Stimulated activated naive B cell treated with anti-CD40 and anti-IgM and Interleukin-4, amounts not matched to agents 10 μg/mL and 1 μg/mL and 100 μg/mL, for 72 hours (primary cell): ENCODE data around the gene NTMT1.
"Not testable (repeated sequence)": the region's sequence is repeated elsewhere in the genome, so short reads cannot be mapped to it uniquely, and the experiment has no call there.

ENCODE experiments used
- ATAC-seq, 2 donors: fragments of 150-1000 bp; cut with Tn5 transposase; replicated peaks; 2 replicates each; pipeline ENCODE4 v1.10.0; 2021; ENCODE audit warnings: moderate library complexity in 1 of 2
- DNase-seq: peaks from one replicate; pipeline ENCODE4 v3.0.0; 2021
- H3K27ac Mint-ChIP-seq: one replicate; pipeline ENCODE4 v1.8.0; 2022; ENCODE audit warnings: mild to moderate bottlenecking, mixed read lengths
- H3K27me3 Mint-ChIP-seq, 2 donors: one replicate each; pipeline ENCODE4 v1.8.0; 2022; ENCODE audit warnings: mixed read lengths in 2 of 2
- H3K36me3 Mint-ChIP-seq, 2 donors: one replicate each; pipeline ENCODE4 v1.8.0; 2022; ENCODE audit warnings: mixed read lengths in 2 of 2, mild to moderate bottlenecking in 1 of 2
- H3K4me1 Mint-ChIP-seq, 2 donors: one replicate each; pipeline ENCODE4 v1.8.0; 2022; ENCODE audit warnings: mixed read lengths in 2 of 2, mild to moderate bottlenecking in 1 of 2
- H3K4me3 Mint-ChIP-seq, 2 donors: one replicate each; pipeline ENCODE4 v1.8.0; 2022; ENCODE audit warnings: mild to moderate bottlenecking in 2 of 2, mixed read lengths in 2 of 2, moderate library complexity in 1 of 2
- H3K9me3 Mint-ChIP-seq, 2 donors: one replicate each; pipeline ENCODE4 v1.8.0; 2022; ENCODE audit warnings: mixed read lengths in 2 of 2, mild to moderate bottlenecking in 1 of 2

Gene NTMT1

DNA sequence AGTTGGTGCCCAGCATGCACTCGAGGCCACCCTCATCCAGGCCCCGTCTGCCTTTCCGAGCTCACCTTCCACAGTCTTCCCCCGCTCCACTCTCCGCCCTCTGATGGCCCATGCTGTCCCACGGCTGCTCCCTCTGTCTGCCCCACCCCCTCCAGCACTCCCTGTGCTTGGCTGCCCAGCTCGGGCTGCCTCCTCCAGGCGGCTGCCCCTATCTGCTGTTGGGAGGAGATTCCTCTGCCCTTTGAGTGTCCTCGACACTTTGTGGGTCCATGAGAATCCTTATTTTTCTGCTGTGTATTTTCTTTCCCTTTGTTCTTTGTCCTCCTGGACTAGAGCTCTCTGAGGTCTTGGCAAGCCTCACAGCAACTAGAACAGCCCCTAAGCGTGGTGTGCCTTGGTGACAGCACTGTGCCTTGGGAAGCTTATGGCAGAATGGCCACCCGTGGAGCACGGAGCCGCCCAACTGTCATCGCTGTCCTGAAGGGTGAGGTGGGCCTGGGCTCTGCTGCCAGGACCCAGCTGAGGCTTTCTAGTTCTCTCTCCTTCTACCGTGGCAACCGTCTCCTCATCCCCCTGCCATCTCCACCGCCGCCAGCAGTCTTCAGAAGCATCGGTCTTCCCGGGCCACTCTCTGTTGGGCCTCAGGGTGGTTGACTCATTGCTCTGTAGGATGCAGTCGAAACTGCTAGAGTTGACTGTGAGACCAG lies 5.2 kb downstream of the NTMT1 start:
- Mint-ChIP-seq H3K4me1 (peaks cover 39 to 63% of the 10 kb centered on the region in 2 donors), H3K4me3 (no peak overlapping the region), H3K9me3 (no peaks in the 10 kb centered on the region), H3K36me3 (peaks cover 27 to 45% of the 10 kb centered on the region in 2 donors), H3K27ac (no peak overlapping the region), H3K27me3 (no peaks in the 10 kb centered on the region)
- DNase-seq (no peak), ATAC-seq (no peak)

DNA sequence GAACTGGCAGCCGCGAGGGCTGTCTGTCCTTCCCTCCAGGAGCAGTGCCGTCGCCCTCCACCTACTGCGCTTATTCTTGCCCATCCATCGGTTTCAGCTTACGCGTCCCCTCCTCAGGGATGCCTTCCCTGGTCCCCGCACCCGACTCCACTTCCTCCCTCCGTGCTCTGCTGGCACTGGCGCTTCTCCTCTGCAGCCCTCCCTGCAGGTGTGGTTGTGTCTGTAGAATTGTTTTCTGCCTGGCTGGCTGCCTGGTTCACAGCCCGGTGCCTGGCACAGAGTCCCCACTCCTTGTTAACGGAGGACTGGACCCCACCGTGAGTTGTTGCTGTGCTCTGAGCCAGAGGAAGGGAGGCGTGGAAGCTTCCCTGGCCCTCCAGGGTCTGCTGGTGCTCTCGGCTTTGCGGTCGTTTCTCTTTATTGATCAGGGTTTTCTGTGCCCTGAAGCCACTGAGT lies 5.7 kb downstream of the NTMT1 start:
- ATAC-seq (no peak), DNase-seq (no peak)
- Mint-ChIP-seq H3K27ac (peak overlapping the region; percentile 76), H3K9me3 (no peaks in the 10 kb centered on the region), H3K4me3 (peak overlapping the region in 1 of 2 donors; percentile 58), H3K4me1 (peaks cover 39 to 62% of the 10 kb centered on the region in 2 donors), H3K36me3 (peaks cover 27 to 44% of the 10 kb centered on the region in 2 donors), H3K27me3 (no peaks in the 10 kb centered on the region)

DNA sequence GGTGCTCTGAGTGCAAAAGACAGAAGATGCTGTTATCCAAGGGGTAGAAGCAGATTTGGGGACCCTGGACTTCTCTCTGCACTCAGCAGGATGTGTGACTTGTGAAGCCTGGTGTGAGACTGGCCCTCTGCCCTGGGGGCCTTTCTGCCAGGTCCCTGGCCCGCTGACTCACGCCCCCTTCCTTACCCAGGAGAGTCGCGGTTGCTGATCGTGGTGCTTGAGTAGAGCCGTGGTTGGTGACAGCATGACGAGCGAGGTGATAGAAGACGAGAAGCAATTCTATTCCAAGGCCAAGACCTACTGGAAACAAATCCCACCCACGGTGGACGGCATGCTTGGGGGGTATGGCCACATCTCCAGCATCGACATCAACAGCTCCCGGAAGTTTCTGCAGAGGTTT lies 6.5 kb downstream of the NTMT1 start:
- H3K9me3 Mint-ChIP-seq, result no peaks in the 10 kb centered on the region
- H3K36me3 Mint-ChIP-seq, result peaks cover 28 to 40% of the 10 kb centered on the region in 2 donors
- peaks cover 34 to 54% of the 10 kb centered on the region in 2 donors for H3K4me1 Mint-ChIP-seq
- H3K4me3 Mint-ChIP-seq, result no peak overlapping the region
- ATAC-seq (no peak), DNase-seq (no peak)
- H3K27me3 Mint-ChIP-seq, result no peaks in the 10 kb centered on the region
- H3K27ac Mint-ChIP-seq, result peak overlapping the region; percentile 76

DNA sequence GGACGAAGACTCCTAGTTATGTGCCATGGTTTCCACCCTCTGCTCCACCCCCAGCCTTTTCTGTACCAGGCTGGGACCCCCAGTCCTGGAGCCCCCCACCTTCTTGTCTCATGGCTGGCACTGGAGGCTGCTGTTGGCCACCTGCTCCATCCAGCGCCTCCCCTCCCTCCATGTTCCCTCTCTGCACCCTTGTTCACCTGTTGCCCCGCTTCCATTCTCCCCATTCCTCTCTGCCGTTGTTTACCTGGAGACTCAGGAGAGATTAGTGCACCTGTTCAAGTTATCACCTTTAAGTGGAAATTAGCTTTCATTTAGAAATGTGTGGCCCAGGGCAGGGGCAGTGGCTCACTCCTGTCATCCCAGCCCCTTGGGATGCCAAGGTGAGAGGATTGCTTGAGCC lies 7.2 kb downstream of the NTMT1 start:
- peak overlapping the region; percentile 25 for H3K27ac Mint-ChIP-seq
- peaks cover 31 to 44% of the 10 kb centered on the region in 2 donors for H3K36me3 Mint-ChIP-seq
- H3K4me1 Mint-ChIP-seq, result peaks cover 34 to 52% of the 10 kb centered on the region in 2 donors
- H3K27me3 Mint-ChIP-seq, result no peaks in the 10 kb centered on the region
- DNase-seq (no peak), ATAC-seq (no peak)
- no peak overlapping the region for H3K4me3 Mint-ChIP-seq
- no peaks in the 10 kb centered on the region for H3K9me3 Mint-ChIP-seq

DNA sequence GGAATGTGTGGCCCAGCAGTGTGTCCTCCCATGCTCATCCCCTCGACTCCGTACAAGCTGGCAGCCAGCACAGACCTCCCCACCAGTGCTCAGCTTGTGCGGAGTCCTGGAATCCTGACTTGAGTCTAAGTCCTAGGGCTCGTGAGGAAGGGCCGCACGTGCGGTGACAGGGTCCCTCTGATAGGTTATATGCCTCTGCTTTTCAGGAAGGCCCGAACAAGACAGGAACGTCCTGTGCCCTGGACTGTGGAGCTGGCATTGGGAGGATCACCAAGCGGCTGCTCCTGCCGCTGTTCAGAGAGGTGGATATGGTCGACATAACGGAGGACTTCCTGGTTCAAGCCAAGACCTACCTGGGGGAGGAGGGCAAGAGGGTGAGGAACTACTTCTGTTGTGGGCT lies 7.9 kb downstream of the NTMT1 start:
- Mint-ChIP-seq H3K4me3 (no peak overlapping the region), H3K27ac (no peak overlapping the region), H3K4me1 (peaks cover 34 to 49% of the 10 kb centered on the region in 2 donors), H3K27me3 (no peaks in the 10 kb centered on the region), H3K36me3 (peaks cover 34 to 48% of the 10 kb centered on the region in 2 donors), H3K9me3 (no peaks in the 10 kb centered on the region)
- DNase-seq (no peak), ATAC-seq (no peak)

DNA sequence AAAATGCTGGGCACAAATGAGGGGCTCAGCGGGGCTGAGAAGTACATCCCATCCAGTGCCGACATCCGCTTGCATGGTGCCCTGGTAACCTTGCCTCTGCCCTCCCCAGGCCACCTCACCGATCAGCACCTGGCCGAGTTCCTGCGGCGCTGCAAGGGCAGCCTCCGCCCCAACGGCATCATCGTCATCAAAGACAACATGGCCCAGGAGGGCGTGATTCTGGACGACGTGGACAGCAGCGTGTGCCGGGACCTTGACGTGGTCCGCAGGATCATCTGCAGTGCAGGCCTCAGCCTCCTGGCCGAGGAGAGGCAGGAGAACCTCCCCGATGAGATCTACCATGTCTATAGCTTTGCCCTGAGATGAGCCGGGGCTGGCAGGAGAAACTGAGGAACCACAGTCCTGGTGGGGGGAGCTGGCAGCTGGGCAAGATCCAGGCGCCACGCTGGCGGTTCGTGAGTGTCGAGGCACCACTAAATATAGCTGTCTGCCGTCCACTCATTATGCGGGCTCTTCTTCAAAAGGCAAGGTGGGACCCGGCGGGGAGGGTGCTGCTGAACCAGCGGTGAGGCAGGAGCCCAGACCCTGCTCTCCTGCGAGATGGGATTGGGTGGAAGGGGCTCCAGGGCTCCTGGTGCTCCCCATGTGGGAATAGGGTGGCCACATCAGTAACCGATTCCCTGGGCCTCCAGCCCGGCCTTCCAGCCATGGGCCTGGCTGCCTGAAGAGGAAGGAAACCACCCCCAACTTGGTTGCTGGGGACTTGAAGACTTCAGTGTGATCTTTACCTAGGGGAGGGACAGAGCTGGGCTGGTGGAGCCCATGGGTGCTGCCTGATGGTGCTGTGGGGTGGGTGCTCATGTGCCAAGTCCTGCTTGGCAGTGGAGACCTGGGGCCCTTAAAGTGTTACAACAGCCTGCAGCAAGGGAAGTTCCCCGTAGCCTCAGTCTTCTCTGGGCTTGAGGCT lies 9.4 kb downstream of the NTMT1 start:
- no peak overlapping the region for H3K4me3 Mint-ChIP-seq
- peaks cover 30 to 49% of the 10 kb centered on the region in 2 donors for H3K4me1 Mint-ChIP-seq
- H3K27ac Mint-ChIP-seq, result peak overlapping the region; percentile 14
- no peak for DNase-seq
- H3K36me3 Mint-ChIP-seq, result peaks cover 35 to 50% of the 10 kb centered on the region in 2 donors
- no peaks in the 10 kb centered on the region for H3K9me3 Mint-ChIP-seq
- ATAC-seq, result no peak
- no peaks in the 10 kb centered on the region for H3K27me3 Mint-ChIP-seq

DNA sequence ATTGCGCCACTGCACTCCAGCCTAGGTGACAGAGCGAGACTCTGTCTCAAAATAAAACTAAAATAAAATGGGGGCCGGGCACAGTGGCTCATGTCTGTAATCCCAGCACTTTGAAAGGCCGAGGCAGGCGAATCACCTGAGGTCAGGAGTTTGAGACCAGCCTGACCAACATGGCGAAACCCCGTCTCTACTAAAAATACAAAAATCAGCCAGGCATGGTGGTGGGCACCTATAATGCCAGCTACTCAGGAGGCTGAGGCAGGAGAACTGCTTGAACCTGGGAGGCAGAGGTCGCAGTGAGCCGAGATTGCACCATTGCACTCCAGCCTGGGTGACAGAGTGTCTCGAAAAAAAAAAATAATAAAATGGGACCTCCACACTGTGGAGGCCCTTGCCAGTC lies 10.4 kb downstream of the NTMT1 start:
- not testable (repeated sequence) for ATAC-seq, H3K27me3 Mint-ChIP-seq, H3K4me3 Mint-ChIP-seq, DNase-seq, H3K9me3 Mint-ChIP-seq
- Mint-ChIP-seq H3K4me1 (peaks cover 30 to 49% of the 10 kb centered on the region in 2 donors), H3K36me3 (peaks cover 29 to 40% of the 10 kb centered on the region in 2 donors), H3K27ac (peak overlapping the region; percentile 9)

GRCh38 chr9:129637102-129637501 lies 11.1 kb downstream of the NTMT1 start:
- Mint-ChIP-seq H3K36me3 (peaks cover 23 to 33% of the 10 kb centered on the region in 2 donors), H3K4me1 (peaks cover 24 to 45% of the 10 kb centered on the region in 2 donors), H3K9me3 (no peaks in the 10 kb centered on the region), H3K4me3 (no peak overlapping the region), H3K27me3 (no peaks in the 10 kb centered on the region), H3K27ac (no peak overlapping the region)
- ATAC-seq (no peak), DNase-seq (no peak)

DNA sequence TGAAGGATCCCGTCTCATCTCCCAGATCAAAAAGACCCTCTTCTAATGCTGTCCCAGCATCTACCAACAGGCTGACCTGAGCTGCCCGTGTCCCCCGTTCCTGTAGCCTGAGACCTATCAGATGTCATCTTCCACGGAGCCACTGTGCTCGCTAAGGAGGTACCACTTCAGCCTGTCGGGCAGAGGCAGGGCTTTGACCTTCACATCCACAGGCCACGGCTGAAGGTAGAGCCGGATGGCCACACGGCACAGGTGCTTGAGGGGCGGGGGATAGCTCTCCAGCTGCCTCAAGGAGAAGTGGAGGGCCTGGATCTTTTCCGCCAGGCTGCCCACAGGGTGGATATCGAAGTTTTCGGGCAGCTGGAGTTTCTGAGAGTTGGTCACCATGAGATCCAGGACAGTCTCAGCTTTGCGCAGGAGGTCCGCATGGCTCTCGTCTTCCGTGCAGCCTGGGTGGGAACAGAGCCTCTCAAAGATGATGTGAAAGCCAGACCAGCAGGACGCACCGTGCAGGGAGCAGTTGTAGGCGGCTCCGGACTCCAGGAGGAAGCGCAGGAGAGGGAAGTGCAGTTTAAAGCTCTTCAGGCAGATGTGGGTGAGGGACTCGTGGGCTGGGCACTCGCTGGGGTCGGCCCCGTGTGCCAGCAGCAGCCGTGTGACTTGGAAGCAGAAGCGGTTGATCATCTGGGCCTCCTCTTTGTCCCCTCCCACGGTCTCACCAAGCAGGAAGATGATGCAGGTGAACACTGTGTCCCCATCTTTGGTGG lies 11.9 kb downstream of the NTMT1 start:
- ATAC-seq (no peak), DNase-seq (no peak)
- Mint-ChIP-seq H3K9me3 (no peaks in the 10 kb centered on the region), H3K27ac (peak overlapping the region; percentile 84), H3K4me3 (peak overlapping the region in 1 of 2 donors; percentile 27), H3K36me3 (peaks cover 18 to 29% of the 10 kb centered on the region in 2 donors), H3K27me3 (no peaks in the 10 kb centered on the region), H3K4me1 (peaks cover 23 to 46% of the 10 kb centered on the region in 2 donors)

GRCh38 chr9:129639034-129639630 lies 13.2 kb downstream of the NTMT1 start:
- Mint-ChIP-seq H3K36me3 (peaks cover 15 to 25% of the 10 kb centered on the region in 2 donors), H3K4me1 (peaks cover 20 to 46% of the 10 kb centered on the region in 2 donors), H3K27me3 (no peaks in the 10 kb centered on the region), H3K27ac (no peak overlapping the region), H3K4me3 (no peak overlapping the region), H3K9me3 (no peaks in the 10 kb centered on the region)
- ATAC-seq (no peak), DNase-seq (no peak)

- no peak for ATAC-seq
- H3K27me3 Mint-ChIP-seq, result no peaks in the 10 kb centered on the region
- DNase-seq, result no peak
- H3K9me3 Mint-ChIP-seq, result no peaks in the 10 kb centered on the region
- H3K4me3 Mint-ChIP-seq, result peak overlapping the region; percentile 82 to 93
- H3K4me1 Mint-ChIP-seq, result peaks cover 20 to 46% of the 10 kb centered on the region in 2 donors
- no peak overlapping the region for H3K27ac Mint-ChIP-seq
- peaks cover 15 to 25% of the 10 kb centered on the region in 2 donors for H3K36me3 Mint-ChIP-seq
These were observed 13.8 kb downstream of the NTMT1 start for GRCh38 chr9:129639756-129640085.

- Mint-ChIP-seq H3K36me3 (peaks cover 11 to 20% of the 10 kb centered on the region in 2 donors), H3K4me1 (peaks cover 20 to 44% of the 10 kb centered on the region in 2 donors), H3K27me3 (no peaks in the 10 kb centered on the region), H3K27ac (no peak overlapping the region), H3K9me3 (no peaks in the 10 kb centered on the region), H3K4me3 (peak overlapping the region; percentile 82 to 93)
- ATAC-seq (no peak), DNase-seq (no peak)
These were observed 14.3 kb downstream of the NTMT1 start for GRCh38 chr9:129640086-129640870.
